ENCODE data around the gene MYCBP2.
"Not testable (repeated sequence)": the region's sequence is repeated elsewhere in the genome, so short reads cannot be mapped to it uniquely, and the experiment has no call there.

The MYCBP2 gene

GRCh38 chr13:77326905-77327604 lies at the start of gene MYCBP2:
TSS of gene MYCBP2 (minus strand) at chr13:77327094. CDS start at chr13:77326775, 319 bp downstream.
- FAIRE-seq, result peak; percentile 98
- peak; percentile 86 for DNase-seq (ENCODE audit: extremely low spot score, insufficient read length, low read depth)

- no peak for DNase-seq (ENCODE audit: extremely low spot score, insufficient read length, low read depth)
- no peak for FAIRE-seq
Observed at GRCh38 chr13:77375560-77376108, 48.7 kb upstream of the MYCBP2 start.

DNA sequence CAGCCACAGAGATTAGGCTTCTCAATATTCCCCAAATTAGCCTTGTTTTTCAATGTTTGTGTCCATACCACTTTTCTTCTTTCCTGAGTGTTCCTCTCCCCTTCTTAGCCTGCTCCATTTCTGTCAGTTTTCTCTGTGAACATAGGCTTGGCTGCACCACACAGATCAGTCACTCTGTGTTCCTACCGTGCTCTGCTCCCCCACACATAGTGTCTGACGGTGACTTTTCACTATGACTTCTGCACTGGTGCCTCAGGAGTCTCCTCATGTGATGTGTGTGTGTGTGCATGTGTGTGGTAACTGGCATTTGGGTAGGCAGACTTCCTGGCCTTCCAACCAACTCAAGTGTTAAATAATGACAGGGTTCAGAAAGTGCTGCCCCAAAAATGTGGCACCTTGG lies 47.9 kb upstream of the MYCBP2 start:
- DNase-seq (ENCODE audit: extremely low spot score, insufficient read length, low read depth) (no peak), FAIRE-seq (peak; percentile 55)

GRCh38 chr13:77374339-77374738 lies 47.4 kb upstream of the MYCBP2 start:
- no peak for DNase-seq (ENCODE audit: extremely low spot score, insufficient read length, low read depth)
- FAIRE-seq, result no peak

DNA sequence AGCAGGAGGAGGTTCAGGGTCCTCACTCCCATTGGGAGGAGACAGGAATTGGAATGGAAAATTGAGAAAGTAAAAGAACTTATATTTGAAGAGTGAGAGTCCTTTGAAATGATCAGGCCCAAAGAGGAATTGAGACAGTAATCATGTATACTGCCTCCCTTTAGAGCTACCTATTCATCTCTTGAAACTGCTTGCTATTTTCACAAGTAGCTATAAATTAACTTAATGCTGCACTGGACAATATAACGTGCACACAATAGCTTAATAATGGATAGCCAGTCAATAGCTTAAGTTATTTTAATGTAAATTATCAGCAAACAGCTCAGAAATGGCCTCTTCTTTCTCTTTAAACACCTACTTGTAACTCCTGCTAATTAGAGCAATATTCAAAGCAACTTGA lies 46.6 kb upstream of the MYCBP2 start:
- DNase-seq (ENCODE audit: extremely low spot score, insufficient read length, low read depth) (no peak), FAIRE-seq (no peak)

- DNase-seq (ENCODE audit: extremely low spot score, insufficient read length, low read depth) (no peak), FAIRE-seq (no peak)
Observed at GRCh38 chr13:77372275-77372674, 45.4 kb upstream of the MYCBP2 start.

- peak; percentile 21 for FAIRE-seq
- no peak for DNase-seq (ENCODE audit: extremely low spot score, insufficient read length, low read depth)
Observed at GRCh38 chr13:77370888-77371287, 44.0 kb upstream of the MYCBP2 start.

GRCh38 chr13:77362166-77362565 lies 35.3 kb upstream of the MYCBP2 start:
- FAIRE-seq, result no peak
- no peak for DNase-seq (ENCODE audit: extremely low spot score, insufficient read length, low read depth)

DNA sequence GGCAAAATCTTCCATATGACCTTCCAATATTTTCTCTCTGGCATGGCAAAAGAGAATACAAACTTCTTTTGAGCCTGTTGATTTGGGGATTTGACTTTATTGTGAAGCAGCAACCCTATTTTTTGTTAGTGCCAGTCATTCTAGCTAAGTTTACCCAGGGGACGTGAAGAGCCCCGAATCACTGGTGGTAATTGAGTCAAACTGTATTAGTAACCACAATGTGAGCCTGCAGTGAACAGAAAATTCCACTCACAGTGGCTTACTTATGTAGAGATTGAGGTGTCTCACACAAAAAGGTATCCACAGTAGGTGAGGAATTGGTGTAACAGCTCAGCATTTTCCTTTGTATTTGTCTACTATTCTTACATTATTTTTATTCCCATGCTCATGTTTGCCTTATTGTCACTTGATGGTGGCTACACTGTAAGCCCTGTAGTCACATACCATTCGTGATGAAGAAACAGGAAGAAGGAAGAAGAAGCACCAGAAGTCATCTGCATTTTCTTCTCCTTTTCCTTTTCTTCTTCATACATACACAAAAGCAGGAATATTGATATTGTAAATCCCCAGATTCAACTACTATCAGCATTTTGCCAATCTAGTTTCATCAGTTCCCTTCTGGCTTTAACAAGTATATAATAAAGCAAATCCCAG lies 33.3 kb upstream of the MYCBP2 start:
- DNase-seq (ENCODE audit: extremely low spot score, insufficient read length, low read depth) (no peak), FAIRE-seq (peak; percentile 67)

GRCh38 chr13:77359171-77359570 lies 32.3 kb upstream of the MYCBP2 start:
- FAIRE-seq (peak; percentile 58), DNase-seq (ENCODE audit: extremely low spot score, insufficient read length, low read depth) (no peak)

DNA sequence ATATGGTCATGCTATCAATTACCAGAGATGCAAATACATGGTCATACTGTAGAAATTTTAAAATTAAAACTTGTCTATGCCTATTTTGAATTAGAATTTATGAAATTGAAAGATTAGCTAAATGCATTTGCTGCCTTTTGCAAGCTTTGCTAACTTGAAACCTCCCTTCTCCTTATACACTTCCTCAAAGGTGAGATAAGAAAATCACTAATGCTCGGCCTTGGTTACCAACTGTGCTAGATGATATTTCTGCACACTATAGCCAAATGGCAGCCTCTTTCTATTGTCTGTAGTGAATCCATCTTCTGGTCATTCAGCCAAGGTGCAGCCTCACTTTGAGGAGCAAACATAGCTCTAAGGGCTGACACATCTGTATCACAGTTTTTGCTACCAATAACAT lies 31.1 kb upstream of the MYCBP2 start:
- FAIRE-seq, result peak; percentile 15
- DNase-seq (ENCODE audit: extremely low spot score, insufficient read length, low read depth), result no peak

GRCh38 chr13:77356155-77356554 lies 29.3 kb upstream of the MYCBP2 start:
- DNase-seq (ENCODE audit: extremely low spot score, insufficient read length, low read depth) (no peak), FAIRE-seq (no peak)

DNA sequence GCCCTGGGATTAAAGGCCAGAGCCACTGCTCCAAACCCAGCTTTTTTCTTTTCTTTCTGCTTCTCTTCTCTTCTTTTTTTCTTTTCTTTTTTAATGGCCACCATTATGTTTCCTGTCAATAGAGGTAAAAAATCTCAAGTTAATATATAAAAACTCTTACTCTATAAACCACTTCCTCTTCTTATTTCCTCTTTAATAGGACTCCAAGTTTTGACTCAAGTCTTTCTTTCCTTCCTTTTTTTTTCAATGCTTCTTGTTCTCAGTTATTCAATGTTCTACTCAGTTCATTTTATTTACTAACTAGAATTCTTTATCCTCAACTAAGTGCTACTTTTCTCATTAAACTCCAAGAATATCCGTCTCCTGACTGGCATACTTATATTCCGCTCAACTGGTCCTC lies 27.1 kb upstream of the MYCBP2 start:
- no peak for DNase-seq (ENCODE audit: extremely low spot score, insufficient read length, low read depth)

DNA sequence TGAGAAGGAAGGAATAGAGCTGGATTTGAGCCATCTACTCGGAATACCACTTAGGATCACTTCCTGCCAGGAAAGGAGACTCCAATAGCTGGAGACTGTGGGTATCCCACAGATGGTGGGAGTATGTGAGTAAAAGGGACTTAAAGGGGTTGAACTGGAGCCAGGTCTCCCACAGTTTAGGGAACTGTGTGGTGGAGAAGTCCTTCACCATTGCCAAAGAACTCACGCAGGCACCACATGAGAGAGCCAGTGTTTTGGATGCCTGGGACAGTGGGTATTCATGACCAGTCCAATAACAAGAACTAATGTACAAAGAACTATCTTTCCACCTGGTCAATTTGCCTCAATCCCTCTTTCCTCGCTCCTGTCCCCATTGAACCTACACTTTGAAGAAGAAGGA lies 24.4 kb upstream of the MYCBP2 start:
- no peak for FAIRE-seq
- no peak for DNase-seq (ENCODE audit: extremely low spot score, insufficient read length, low read depth)

More for the DNA sequence above, 27.1 kb upstream of the MYCBP2 start:
- FAIRE-seq, result peak; percentile 47

GRCh38 chr13:77350811-77351210 lies 23.9 kb upstream of the MYCBP2 start:
- FAIRE-seq, result no peak
- no peak for DNase-seq (ENCODE audit: extremely low spot score, insufficient read length, low read depth)

DNA sequence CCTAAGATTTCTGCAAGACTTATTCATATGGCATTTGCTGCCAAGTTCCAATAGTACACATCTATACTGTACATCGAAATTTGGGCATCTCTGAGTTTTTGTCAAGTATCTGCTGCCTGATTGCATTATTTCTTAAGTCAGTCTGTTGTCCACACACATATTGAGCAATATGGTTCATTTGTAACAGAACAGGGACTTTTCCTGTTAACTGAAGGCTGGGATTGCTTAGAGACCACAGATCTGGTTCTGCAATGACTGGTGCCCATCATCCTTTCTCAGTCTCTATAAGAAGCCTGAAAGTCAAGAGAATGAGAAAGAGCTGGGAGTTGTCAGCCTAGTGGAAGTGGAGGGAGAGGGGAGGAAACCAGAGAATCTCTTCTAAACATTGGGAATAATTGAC lies 22.5 kb upstream of the MYCBP2 start:
- no peak for DNase-seq (ENCODE audit: extremely low spot score, insufficient read length, low read depth)
- no peak for FAIRE-seq

- DNase-seq (ENCODE audit: extremely low spot score, insufficient read length, low read depth); FAIRE-seq: not testable (repeated sequence)
Observed at GRCh38 chr13:77347351-77347750, 20.5 kb upstream of the MYCBP2 start.

DNA sequence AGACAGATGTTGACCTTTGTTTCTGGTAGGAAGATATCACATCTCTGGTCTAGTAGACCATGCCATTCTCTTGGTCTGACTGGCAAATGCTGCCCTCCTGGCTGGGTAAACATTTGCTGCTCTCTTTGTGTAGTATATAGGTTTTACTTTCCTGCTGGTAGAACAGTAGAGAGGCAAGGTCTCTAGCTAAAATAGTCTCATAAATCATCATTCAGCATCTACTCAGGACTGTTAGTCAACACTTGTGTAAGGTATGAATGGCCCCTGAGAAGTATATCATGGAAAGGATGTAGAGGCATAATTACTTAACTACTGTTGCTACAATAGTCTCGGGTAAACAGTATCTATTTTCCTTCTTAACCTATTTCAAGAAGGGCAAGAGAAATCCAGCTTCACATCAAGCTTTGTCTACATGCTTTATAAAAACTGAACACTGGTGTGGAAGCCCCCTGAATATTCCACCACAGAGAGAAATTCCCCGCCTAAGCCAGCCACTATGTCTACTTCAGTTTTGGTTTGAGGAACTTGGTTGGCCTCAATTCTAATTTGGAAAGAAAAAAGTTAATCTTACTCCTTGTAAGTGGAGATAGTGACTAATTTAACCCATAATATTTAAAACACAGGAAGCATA lies 18.4 kb upstream of the MYCBP2 start:
- DNase-seq (ENCODE audit: extremely low spot score, insufficient read length, low read depth) (no peak), FAIRE-seq (peak; percentile 85)

DNA sequence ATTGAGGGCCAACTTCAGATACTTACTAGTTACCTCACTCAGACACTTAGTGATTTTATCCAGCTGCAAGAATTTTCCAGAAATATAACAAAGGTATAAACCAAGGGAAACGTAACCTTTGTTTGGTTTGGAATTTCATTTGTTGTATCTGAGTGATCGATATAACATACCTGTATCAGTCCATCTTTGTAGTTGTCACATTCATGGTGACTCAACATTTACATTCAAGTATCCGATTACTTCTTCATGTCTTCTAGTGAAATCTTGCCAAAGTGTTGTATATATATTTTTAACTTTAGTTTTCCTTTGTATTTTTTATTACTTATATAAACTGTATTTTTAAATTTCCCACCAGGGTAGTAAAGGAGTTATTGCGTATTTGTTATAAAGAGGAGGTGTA lies 16.9 kb upstream of the MYCBP2 start:
- no peak for DNase-seq (ENCODE audit: extremely low spot score, insufficient read length, low read depth)
- FAIRE-seq, result peak; percentile 38

DNA sequence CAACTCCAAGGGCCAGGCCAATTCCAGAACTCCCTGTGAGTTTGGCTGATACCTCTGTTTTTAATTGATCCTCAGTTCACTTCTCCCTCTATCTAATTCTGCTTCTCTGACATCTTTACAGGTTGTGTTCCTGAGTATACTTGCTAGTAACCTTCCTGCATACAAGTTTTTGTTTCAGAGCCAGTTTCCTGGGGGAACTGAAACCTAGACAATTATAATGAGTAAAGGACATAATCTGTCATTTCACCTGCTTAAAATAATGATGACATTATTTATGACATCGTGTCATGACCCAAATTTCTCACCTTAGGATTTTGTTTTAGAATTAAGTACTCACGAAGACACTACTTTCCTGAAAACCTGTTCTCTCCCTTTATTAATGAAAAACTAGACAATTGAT lies 12.5 kb upstream of the MYCBP2 start:
- FAIRE-seq, result no peak

GRCh38 chr13:77338961-77339401 lies 12.1 kb upstream of the MYCBP2 start:
- FAIRE-seq (peak; percentile 94), DNase-seq (ENCODE audit: extremely low spot score, insufficient read length, low read depth) (no peak)

More for the DNA sequence above, 12.5 kb upstream of the MYCBP2 start:
- no peak for DNase-seq (ENCODE audit: extremely low spot score, insufficient read length, low read depth)

Data from GM18507 (cell line).